GM12878 (cell line): ENCODE results near the gene TXNL4A. TPM values are rescaled to one million over a fixed set of nuclear protein-coding genes. Genes with fewer than 3 reads are reported as not detected.

Source experiments
- polyA plus RNA-seq, 11 experiments: library from polyadenylated mRNA; depleted of rRNA in 4 of 11; unstranded in 6 of 11; stranded (reverse) in 5 of 11; fragments of >200 nt; fragmentation: Nextera tagmentation in 4 of 11; fragmentation: Illumina TruSeq in 1 of 11; extraction: Ambion mirVana in 4 of 11; extraction: Trizol in 1 of 11; gene quantifications; 1 replicate in 1 of 11; 2 replicates in 10 of 11; pipeline versions ENCODE4 v1.2.1 to v1.2.3, GENCODE V29; 2011 to 2016; ENCODE audit warnings: inconsistent platforms in 2 of 11, missing spikeins in 2 of 11, low read depth in 1 of 11
- total RNA-seq, 4 experiments: library from RNA; depleted of rRNA in 3 of 4; stranded (reverse); fragments of >200 nt in 3 of 4; fragmentation: Illumina TruSeq in 1 of 4; extraction: Trizol in 1 of 4; gene quantifications; 2 replicates each; pipeline versions ENCODE4 v1.2.1 to v1.2.3, GENCODE V29; 2013 to 2021
- TF ChIP-seq, protein P1 (sequence below): fragments of 450-650 bp; IDR thresholded peaks from 2 replicates; pipeline ENCODE4 v1.6.1; 2017; ENCODE audit warnings: mild to moderate bottlenecking, moderate library complexity
- TF ChIP-seq, protein P2 (sequence below): fragments of 450-650 bp; IDR thresholded peaks from 2 replicates; pipeline ENCODE4 v1.6.1; 2017; ENCODE audit warnings: mild to moderate bottlenecking, moderate library complexity
- TF ChIP-seq, protein P3 (sequence below): fragments of 450-650 bp; IDR thresholded peaks from 2 replicates; pipeline ENCODE4 v1.6.1; 2016; ENCODE audit warnings: mild to moderate bottlenecking

The TXNL4A gene
- total and polyA plus RNA-seq, 10 of the 15 experiments (the other 5 are each of a cell fraction or from before 2014, with no cell fraction given) = 38.4 to 329 (median 128) TPM

DNA sequence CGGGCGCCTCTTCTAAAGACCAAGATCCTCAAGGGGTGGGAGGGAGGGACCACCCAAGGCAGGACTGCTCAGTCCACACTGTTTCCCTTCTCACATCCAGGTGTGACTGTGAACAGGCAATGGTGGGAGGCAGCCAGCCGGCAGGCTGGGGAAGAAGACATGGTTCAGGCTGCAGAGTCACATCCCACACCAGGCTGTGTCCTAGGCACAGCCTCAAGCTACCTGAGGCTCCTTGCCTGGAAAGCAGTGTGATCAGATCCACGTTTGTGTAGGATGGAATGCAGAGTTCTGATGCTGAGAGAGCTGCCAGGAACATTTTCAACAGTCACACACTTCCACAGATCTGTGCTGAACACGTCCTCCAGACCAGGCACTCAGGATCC lies 53.3 kb downstream of the TXNL4A start (continued):
- TF ChIP-seq, protein P1, sequence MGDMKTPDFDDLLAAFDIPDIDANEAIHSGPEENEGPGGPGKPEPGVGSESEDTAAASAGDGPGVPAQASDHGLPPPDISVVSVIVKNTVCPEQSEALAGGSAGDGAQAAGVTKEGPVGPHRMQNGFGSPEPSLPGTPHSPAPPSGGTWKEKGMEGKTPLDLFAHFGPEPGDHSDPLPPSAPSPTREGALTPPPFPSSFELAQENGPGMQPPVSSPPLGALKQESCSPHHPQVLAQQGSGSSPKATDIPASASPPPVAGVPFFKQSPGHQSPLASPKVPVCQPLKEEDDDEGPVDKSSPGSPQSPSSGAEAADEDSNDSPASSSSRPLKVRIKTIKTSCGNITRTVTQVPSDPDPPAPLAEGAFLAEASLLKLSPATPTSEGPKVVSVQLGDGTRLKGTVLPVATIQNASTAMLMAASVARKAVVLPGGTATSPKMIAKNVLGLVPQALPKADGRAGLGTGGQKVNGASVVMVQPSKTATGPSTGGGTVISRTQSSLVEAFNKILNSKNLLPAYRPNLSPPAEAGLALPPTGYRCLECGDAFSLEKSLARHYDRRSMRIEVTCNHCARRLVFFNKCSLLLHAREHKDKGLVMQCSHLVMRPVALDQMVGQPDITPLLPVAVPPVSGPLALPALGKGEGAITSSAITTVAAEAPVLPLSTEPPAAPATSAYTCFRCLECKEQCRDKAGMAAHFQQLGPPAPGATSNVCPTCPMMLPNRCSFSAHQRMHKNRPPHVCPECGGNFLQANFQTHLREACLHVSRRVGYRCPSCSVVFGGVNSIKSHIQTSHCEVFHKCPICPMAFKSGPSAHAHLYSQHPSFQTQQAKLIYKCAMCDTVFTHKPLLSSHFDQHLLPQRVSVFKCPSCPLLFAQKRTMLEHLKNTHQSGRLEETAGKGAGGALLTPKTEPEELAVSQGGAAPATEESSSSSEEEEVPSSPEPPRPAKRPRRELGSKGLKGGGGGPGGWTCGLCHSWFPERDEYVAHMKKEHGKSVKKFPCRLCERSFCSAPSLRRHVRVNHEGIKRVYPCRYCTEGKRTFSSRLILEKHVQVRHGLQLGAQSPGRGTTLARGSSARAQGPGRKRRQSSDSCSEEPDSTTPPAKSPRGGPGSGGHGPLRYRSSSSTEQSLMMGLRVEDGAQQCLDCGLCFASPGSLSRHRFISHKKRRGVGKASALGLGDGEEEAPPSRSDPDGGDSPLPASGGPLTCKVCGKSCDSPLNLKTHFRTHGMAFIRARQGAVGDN = no peak
- TF ChIP-seq, protein P2, sequence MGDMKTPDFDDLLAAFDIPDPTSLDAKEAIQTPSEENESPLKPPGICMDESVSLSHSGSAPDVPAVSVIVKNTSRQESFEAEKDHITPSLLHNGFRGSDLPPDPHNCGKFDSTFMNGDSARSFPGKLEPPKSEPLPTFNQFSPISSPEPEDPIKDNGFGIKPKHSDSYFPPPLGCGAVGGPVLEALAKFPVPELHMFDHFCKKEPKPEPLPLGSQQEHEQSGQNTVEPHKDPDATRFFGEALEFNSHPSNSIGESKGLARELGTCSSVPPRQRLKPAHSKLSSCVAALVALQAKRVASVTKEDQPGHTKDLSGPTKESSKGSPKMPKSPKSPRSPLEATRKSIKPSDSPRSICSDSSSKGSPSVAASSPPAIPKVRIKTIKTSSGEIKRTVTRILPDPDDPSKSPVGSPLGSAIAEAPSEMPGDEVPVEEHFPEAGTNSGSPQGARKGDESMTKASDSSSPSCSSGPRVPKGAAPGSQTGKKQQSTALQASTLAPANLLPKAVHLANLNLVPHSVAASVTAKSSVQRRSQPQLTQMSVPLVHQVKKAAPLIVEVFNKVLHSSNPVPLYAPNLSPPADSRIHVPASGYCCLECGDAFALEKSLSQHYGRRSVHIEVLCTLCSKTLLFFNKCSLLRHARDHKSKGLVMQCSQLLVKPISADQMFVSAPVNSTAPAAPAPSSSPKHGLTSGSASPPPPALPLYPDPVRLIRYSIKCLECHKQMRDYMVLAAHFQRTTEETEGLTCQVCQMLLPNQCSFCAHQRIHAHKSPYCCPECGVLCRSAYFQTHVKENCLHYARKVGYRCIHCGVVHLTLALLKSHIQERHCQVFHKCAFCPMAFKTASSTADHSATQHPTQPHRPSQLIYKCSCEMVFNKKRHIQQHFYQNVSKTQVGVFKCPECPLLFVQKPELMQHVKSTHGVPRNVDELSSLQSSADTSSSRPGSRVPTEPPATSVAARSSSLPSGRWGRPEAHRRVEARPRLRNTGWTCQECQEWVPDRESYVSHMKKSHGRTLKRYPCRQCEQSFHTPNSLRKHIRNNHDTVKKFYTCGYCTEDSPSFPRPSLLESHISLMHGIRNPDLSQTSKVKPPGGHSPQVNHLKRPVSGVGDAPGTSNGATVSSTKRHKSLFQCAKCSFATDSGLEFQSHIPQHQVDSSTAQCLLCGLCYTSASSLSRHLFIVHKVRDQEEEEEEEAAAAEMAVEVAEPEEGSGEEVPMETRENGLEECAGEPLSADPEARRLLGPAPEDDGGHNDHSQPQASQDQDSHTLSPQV = no peak
- TF ChIP-seq, protein P3, sequence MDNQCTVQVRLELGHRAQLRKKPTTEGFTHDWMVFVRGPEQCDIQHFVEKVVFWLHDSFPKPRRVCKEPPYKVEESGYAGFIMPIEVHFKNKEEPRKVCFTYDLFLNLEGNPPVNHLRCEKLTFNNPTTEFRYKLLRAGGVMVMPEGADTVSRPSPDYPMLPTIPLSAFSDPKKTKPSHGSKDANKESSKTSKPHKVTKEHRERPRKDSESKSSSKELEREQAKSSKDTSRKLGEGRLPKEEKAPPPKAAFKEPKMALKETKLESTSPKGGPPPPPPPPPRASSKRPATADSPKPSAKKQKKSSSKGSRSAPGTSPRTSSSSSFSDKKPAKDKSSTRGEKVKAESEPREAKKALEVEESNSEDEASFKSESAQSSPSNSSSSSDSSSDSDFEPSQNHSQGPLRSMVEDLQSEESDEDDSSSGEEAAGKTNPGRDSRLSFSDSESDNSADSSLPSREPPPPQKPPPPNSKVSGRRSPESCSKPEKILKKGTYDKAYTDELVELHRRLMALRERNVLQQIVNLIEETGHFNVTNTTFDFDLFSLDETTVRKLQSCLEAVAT = no peak
